ENCODE results near the gene TPO.
"Not testable (repeated sequence)": the region's sequence is repeated elsewhere in the genome, so short reads cannot be mapped to it uniquely, and the experiment has no call there.

TPO gene

GRCh38 chr2:1515986-1516797 lies 102.9 kb downstream of the TPO start:
- Histone ChIP-seq H3K27ac (ENCODE audit: low read depth, low read length) (no peak overlapping the region), H3K27me3 (ENCODE audit: insufficient read depth, low read length) (no peaks in the 10 kb centered on the region; the same call in none of the 2 replicates), H2AFZ (ENCODE audit: low read length, unreplicated experiment) (no peak overlapping the region), H3K4me1 (ENCODE audit: control insufficient read depth, insufficient read depth, low read length, unreplicated experiment) (no peaks in the 10 kb centered on the region), H3K4me3 (ENCODE audit: low read depth, low read length) (no peak overlapping the region), H3K36me3 (ENCODE audit: insufficient read depth, low read length) (no peaks in the 10 kb centered on the region), H3K79me2 (ENCODE audit: control insufficient read depth, insufficient read depth, low read length, unreplicated experiment) (no peaks in the 10 kb centered on the region)

GRCh38 chr2:1516798-1517060 lies 103.5 kb downstream of the TPO start:
- Histone ChIP-seq H3K4me3 (ENCODE audit: low read depth, low read length) (no peak overlapping the region), H3K27me3 (ENCODE audit: insufficient read depth, low read length) (no peaks in the 10 kb centered on the region; the same call in none of the 2 replicates), H2AFZ (ENCODE audit: low read length, unreplicated experiment) (no peak overlapping the region), H3K36me3 (ENCODE audit: insufficient read depth, low read length) (no peaks in the 10 kb centered on the region), H3K79me2 (ENCODE audit: control insufficient read depth, insufficient read depth, low read length, unreplicated experiment) (no peaks in the 10 kb centered on the region), H3K27ac (ENCODE audit: low read depth, low read length) (no peak overlapping the region), H3K4me1 (ENCODE audit: control insufficient read depth, insufficient read depth, low read length, unreplicated experiment) (no peaks in the 10 kb centered on the region)

DNA sequence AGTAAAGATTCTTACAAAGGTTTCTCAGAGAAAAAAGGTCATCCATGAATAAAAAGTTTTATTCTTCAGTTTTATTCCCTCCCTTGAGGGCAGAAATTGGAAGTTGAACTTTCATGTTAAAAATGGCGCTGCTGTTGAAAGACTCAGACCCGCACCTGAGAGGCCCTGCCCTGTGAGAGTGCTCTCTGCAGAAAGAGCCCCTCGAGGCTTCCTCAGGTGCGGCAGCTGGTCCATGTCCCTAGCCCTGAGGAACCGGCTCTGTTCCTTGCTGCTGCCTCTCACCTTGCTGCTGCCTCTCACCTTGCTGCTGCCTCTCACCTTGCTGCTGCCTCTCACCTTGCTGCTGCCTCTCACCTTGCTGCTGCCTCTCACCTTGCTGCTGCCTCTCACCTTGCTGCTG lies 104.0 kb downstream of the TPO start:
- not testable (repeated sequence) for H3K79me2 ChIP-seq (ENCODE audit: control insufficient read depth, insufficient read depth, low read length, unreplicated experiment); H2AFZ ChIP-seq (ENCODE audit: low read length, unreplicated experiment); H3K4me1 ChIP-seq (ENCODE audit: control insufficient read depth, insufficient read depth, low read length, unreplicated experiment); H3K27me3 ChIP-seq (ENCODE audit: insufficient read depth, low read length); H3K36me3 ChIP-seq (ENCODE audit: insufficient read depth, low read length); H3K4me3 ChIP-seq (ENCODE audit: low read depth, low read length); H3K27ac ChIP-seq (ENCODE audit: low read depth, low read length)

GRCh38 chr2:1517786-1518185 lies 104.5 kb downstream of the TPO start:
- no peaks in the 10 kb centered on the region for H3K36me3 ChIP-seq (ENCODE audit: insufficient read depth, low read length)
- no peak overlapping the region for H3K4me3 ChIP-seq (ENCODE audit: low read depth, low read length)
- no peak overlapping the region for H3K27ac ChIP-seq (ENCODE audit: low read depth, low read length)
- no peak overlapping the region for H2AFZ ChIP-seq (ENCODE audit: low read length, unreplicated experiment)
- no peaks in the 10 kb centered on the region; the same call in none of the 2 replicates for H3K27me3 ChIP-seq (ENCODE audit: insufficient read depth, low read length)
- H3K4me1 ChIP-seq (ENCODE audit: control insufficient read depth, insufficient read depth, low read length, unreplicated experiment), result no peaks in the 10 kb centered on the region
- H3K79me2 ChIP-seq (ENCODE audit: control insufficient read depth, insufficient read depth, low read length, unreplicated experiment), result no peaks in the 10 kb centered on the region

DNA sequence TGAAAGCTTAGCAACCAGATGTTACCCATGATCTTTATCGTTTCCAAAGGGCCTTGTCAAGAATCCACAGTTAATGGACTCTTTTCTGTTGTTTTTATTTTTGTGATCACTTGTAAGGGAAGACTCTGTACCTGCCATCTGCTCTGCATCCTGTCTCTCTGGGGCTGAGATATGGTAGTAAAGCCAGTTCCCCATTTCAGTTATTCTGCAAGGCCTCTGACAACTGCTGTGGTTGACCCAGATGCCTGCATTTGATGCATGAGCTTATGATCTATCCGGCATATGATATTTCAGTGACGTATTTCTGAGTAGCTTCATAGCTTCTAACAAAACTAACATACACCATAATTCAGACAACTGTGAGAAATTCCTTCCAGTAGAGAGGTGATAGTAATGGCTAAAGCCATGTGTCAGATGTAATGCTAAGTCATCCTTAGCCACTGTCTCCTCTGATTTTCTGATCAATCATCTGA lies 105.1 kb downstream of the TPO start:
- Histone ChIP-seq H3K36me3 (ENCODE audit: insufficient read depth, low read length) (no peaks in the 10 kb centered on the region), H3K4me1 (ENCODE audit: control insufficient read depth, insufficient read depth, low read length, unreplicated experiment) (no peaks in the 10 kb centered on the region), H3K4me3 (ENCODE audit: low read depth, low read length) (no peak overlapping the region), H3K79me2 (ENCODE audit: control insufficient read depth, insufficient read depth, low read length, unreplicated experiment) (no peaks in the 10 kb centered on the region), H3K27ac (ENCODE audit: low read depth, low read length) (no peak overlapping the region), H3K27me3 (ENCODE audit: insufficient read depth, low read length) (no peaks in the 10 kb centered on the region; the same call in none of the 2 replicates), H2AFZ (ENCODE audit: low read length, unreplicated experiment) (no peak overlapping the region)

GRCh38 chr2:1518867-1519530 lies 105.7 kb downstream of the TPO start:
- Histone ChIP-seq H3K27ac (ENCODE audit: low read depth, low read length) (no peak overlapping the region), H3K27me3 (ENCODE audit: insufficient read depth, low read length) (no peaks in the 10 kb centered on the region; the same call in none of the 2 replicates), H3K36me3 (ENCODE audit: insufficient read depth, low read length) (no peaks in the 10 kb centered on the region), H2AFZ (ENCODE audit: low read length, unreplicated experiment) (no peak overlapping the region), H3K4me1 (ENCODE audit: control insufficient read depth, insufficient read depth, low read length, unreplicated experiment) (no peaks in the 10 kb centered on the region), H3K79me2 (ENCODE audit: control insufficient read depth, insufficient read depth, low read length, unreplicated experiment) (no peaks in the 10 kb centered on the region), H3K4me3 (ENCODE audit: low read depth, low read length) (no peak overlapping the region)

- Histone ChIP-seq H3K36me3 (ENCODE audit: insufficient read depth, low read length) (no peaks in the 10 kb centered on the region), H3K79me2 (ENCODE audit: control insufficient read depth, insufficient read depth, low read length, unreplicated experiment) (no peaks in the 10 kb centered on the region), H3K27me3 (ENCODE audit: insufficient read depth, low read length) (no peaks in the 10 kb centered on the region), H3K4me3 (ENCODE audit: low read depth, low read length) (no peak overlapping the region), H3K27ac (ENCODE audit: low read depth, low read length) (no peak overlapping the region), H2AFZ (ENCODE audit: low read length, unreplicated experiment) (no peak overlapping the region), H3K4me1 (ENCODE audit: control insufficient read depth, insufficient read depth, low read length, unreplicated experiment) (no peaks in the 10 kb centered on the region)
Measured at GRCh38 chr2:1521191-1521877, 108.1 kb downstream of the TPO start.

DNA sequence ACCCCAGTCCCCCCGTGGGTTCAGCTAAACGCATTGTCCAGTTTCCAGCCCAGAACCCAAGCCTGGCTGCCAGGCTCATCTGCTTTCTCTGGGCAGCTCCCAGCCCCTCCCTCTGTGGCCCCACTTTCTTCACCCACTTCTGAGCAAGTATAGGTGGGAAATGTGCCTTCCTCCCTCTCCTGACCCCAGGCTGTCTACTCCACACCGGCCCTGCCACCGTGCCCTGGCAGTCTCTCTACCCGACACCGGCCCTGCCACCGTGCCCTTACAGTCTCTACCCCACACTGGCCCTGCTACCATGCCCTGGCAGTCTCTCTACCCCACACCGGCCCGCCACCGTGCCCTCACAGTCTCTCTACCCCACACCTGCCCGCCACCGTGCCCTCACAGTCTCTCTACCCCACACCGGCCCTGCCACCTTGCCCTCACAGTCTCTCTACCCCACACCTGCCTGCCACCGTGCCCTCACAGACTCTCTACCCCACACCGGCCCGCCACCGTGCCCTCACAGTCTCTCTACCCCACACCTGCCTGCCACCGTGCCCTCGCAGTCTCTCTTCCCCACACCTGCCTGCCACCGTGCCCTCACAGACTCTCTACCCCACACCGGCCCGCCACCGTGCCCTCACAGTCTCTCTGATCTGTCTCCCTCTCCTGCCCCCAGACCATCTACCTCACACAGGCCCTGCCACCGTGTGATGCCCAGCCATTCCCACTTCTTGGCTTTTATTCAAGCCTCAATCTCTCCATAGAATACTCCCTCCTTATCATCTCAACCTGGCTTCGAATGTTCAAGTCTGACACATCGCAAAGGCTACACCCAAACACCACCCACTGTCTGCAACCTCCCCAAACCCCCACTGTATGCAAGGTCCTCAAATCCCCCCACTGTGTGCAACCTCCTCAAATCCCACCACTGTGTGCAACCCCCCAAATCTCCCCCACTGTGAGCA lies 108.9 kb downstream of the TPO start:
- H2AFZ ChIP-seq (ENCODE audit: low read length, unreplicated experiment), result no peak overlapping the region
- H3K4me1 ChIP-seq (ENCODE audit: control insufficient read depth, insufficient read depth, low read length, unreplicated experiment), result no peaks in the 10 kb centered on the region
- H3K79me2 ChIP-seq (ENCODE audit: control insufficient read depth, insufficient read depth, low read length, unreplicated experiment), result no peaks in the 10 kb centered on the region
- H3K4me3 ChIP-seq (ENCODE audit: low read depth, low read length), result no peak overlapping the region
- H3K36me3 ChIP-seq (ENCODE audit: insufficient read depth, low read length), result no peaks in the 10 kb centered on the region
- no peak overlapping the region for H3K27ac ChIP-seq (ENCODE audit: low read depth, low read length)
- H3K27me3 ChIP-seq (ENCODE audit: insufficient read depth, low read length), result no peaks in the 10 kb centered on the region

DNA sequence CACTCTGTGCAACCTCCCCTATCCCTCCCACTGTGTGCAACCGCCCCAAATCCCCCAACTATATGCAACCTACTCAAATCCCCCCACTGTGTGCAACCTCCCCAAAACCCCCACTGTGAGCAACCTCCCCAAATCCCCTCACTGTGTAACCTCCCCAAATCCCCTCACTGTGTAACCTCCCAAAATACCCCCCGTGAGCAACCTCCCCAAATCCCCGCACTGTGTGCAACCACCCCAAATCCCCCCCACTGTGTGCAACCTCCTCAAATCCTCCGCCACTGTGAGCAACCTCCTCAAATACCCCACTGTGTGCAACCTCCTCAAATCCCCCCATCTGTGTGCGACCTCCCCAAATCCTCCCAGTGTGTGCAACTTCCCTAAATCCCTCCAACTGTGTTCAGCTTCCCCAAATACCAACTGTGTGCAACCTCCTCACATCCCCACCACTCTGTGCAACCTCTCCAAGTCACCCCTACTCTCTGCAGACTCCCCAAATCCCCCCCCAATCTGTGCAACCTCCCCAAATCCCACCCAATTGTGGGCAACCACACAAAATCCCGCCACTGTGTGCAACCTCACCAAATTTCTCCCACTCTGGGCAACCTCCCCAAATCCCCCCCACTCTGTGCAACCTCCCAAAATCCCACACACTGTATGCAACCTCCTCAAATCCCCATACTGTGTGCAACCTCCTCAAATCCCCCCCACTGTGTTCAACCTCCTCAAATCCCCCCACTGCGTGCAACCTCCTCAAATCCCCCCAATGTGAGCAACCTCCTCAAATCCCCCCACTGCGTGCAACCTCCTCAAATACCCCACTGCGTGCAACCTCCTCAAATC lies 114.1 kb downstream of the TPO start:
- H3K36me3 ChIP-seq (ENCODE audit: insufficient read depth, low read length), result no peaks in the 10 kb centered on the region
- no peak overlapping the region for H3K27ac ChIP-seq (ENCODE audit: low read depth, low read length)
- H3K4me3 ChIP-seq (ENCODE audit: low read depth, low read length), result no peak overlapping the region
- no peaks in the 10 kb centered on the region for H3K4me1 ChIP-seq (ENCODE audit: control insufficient read depth, insufficient read depth, low read length, unreplicated experiment)
- no peaks in the 10 kb centered on the region for H3K27me3 ChIP-seq (ENCODE audit: insufficient read depth, low read length)
- no peak overlapping the region for H2AFZ ChIP-seq (ENCODE audit: low read length, unreplicated experiment)
- no peaks in the 10 kb centered on the region for H3K79me2 ChIP-seq (ENCODE audit: control insufficient read depth, insufficient read depth, low read length, unreplicated experiment)

Measured in ACC112 (cell line).